ENCODE data around the gene DHX9.

DNA sequence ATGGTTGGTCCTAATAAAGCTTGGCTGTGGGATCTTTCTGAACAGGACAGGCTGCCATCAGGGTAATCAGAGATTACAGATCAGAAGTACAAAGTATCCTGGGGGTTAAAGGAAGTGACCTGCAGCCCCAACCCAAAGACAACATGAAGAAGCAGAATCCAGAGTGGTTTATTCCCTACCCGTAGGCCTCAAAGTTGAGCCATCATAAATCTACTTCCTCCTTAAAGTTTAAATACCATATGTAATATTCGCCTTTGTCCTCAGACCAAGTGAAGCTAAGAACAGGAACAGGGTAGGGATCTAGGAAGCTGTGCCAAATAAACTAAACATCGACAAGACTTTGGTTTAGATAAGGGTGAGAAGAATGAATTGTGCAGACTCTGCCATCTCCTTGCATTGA, 15.9 kb upstream of the DHX9 start:
- TF ChIP-seq, protein P1, sequence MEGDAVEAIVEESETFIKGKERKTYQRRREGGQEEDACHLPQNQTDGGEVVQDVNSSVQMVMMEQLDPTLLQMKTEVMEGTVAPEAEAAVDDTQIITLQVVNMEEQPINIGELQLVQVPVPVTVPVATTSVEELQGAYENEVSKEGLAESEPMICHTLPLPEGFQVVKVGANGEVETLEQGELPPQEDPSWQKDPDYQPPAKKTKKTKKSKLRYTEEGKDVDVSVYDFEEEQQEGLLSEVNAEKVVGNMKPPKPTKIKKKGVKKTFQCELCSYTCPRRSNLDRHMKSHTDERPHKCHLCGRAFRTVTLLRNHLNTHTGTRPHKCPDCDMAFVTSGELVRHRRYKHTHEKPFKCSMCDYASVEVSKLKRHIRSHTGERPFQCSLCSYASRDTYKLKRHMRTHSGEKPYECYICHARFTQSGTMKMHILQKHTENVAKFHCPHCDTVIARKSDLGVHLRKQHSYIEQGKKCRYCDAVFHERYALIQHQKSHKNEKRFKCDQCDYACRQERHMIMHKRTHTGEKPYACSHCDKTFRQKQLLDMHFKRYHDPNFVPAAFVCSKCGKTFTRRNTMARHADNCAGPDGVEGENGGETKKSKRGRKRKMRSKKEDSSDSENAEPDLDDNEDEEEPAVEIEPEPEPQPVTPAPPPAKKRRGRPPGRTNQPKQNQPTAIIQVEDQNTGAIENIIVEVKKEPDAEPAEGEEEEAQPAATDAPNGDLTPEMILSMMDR (IDR thresholded peaks at IDR 0.05) = no peak
- no peak for TF ChIP-seq POLR2A (IDR thresholded peaks at IDR 0.05)

Measured in lower leg skin (tissue), 3 donors.